ENCODE measurements around the gene ILDR1.

- TF ChIP-seq, protein P1, sequence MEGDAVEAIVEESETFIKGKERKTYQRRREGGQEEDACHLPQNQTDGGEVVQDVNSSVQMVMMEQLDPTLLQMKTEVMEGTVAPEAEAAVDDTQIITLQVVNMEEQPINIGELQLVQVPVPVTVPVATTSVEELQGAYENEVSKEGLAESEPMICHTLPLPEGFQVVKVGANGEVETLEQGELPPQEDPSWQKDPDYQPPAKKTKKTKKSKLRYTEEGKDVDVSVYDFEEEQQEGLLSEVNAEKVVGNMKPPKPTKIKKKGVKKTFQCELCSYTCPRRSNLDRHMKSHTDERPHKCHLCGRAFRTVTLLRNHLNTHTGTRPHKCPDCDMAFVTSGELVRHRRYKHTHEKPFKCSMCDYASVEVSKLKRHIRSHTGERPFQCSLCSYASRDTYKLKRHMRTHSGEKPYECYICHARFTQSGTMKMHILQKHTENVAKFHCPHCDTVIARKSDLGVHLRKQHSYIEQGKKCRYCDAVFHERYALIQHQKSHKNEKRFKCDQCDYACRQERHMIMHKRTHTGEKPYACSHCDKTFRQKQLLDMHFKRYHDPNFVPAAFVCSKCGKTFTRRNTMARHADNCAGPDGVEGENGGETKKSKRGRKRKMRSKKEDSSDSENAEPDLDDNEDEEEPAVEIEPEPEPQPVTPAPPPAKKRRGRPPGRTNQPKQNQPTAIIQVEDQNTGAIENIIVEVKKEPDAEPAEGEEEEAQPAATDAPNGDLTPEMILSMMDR (IDR thresholded peaks at IDR 0.05): no peak
- TF ChIP-seq POLR2A (IDR thresholded peaks at IDR 0.05): no peak
Observed at GRCh38 chr3:121974601-121975111, 47.4 kb downstream of the ILDR1 start.

Measured in adrenal gland (tissue), 5 donors.